Astrocyte of the spinal cord (primary cell): ENCODE data around the gene TACR2.

Experiments
- DNase-seq: peaks from one replicate; pipeline ENCODE4 v3.0.0; 2011; ENCODE audit warnings: low read depth, low spot score
- H3K4me3 ChIP-seq: 2 replicates; pipeline ENCODE4 v1.5.1; 2011; ENCODE audit warnings: low read depth, mild to moderate bottlenecking, low read length, moderate library complexity
- in situ Hi-C: cut with HindIII; loops from 2 replicates; pipeline ENCODE4 v1.10.0; 2017; ENCODE audit warnings: low sequenced_read_pairs
- TF ChIP-seq, protein P1 (sequence below): IDR thresholded peaks from 2 replicates; pipeline ENCODE4 v1.5.1; 2012; ENCODE audit warnings: low read depth, mild to moderate bottlenecking, low read length, inconsistent platforms

TACR2 gene

DNA sequence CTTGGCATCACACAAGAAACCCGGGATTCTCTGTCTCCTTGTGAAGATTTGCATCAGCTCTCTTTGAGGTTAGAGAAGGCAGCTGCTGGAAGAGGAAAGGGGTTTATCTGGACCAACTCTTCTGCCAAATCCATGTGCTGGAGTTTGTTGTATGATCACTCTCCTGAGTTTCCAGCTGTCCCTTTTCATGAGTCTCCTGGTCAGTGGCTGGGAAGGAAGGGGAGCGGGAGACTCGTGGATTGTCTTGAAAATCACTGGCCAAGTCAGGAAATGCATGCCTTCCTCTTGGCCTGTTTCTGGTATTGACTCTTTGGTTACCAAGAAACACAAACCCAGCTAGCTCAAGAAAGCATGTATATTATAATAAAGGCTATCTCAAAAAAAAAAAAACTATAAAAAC, 38.8 kb downstream of the TACR2 start:
- in situ Hi-C loops, result no loop called here
- TF ChIP-seq, protein P1, sequence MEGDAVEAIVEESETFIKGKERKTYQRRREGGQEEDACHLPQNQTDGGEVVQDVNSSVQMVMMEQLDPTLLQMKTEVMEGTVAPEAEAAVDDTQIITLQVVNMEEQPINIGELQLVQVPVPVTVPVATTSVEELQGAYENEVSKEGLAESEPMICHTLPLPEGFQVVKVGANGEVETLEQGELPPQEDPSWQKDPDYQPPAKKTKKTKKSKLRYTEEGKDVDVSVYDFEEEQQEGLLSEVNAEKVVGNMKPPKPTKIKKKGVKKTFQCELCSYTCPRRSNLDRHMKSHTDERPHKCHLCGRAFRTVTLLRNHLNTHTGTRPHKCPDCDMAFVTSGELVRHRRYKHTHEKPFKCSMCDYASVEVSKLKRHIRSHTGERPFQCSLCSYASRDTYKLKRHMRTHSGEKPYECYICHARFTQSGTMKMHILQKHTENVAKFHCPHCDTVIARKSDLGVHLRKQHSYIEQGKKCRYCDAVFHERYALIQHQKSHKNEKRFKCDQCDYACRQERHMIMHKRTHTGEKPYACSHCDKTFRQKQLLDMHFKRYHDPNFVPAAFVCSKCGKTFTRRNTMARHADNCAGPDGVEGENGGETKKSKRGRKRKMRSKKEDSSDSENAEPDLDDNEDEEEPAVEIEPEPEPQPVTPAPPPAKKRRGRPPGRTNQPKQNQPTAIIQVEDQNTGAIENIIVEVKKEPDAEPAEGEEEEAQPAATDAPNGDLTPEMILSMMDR, result no peak
- no peak for DNase-seq
- no peak overlapping the region for H3K4me3 ChIP-seq

- in situ Hi-C loops, result no loop called here
- TF ChIP-seq, protein P1, result no peak
- no peak for DNase-seq
These were observed 39.5 kb downstream of the TACR2 start for GRCh38 chr10:69377191-69377590.

DNA sequence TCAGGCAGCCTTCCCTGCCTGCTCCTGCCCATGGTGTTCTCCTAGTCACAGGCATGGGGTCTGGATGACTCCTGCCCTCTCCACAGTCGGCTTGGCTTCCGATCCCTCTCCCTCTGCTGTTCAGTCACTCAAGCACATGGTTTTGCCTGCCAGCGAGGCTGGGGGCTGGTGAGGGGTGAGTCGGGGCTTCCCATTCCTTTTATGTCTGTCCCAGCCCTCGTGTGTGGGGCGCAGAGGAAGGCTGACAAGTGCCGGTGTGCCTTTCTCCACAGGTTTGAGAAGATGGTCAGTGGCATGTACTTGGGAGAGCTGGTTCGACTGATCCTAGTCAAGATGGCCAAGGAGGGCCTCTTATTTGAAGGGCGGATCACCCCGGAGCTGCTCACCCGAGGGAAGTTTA, 40.1 kb downstream of the TACR2 start:
- no peak for DNase-seq
- TF ChIP-seq, protein P1, result no peak
- in situ Hi-C loops, result no loop called here
- no peak overlapping the region for H3K4me3 ChIP-seq

More at GRCh38 chr10:69377191-69377590, 39.5 kb downstream of the TACR2 start:
- H3K4me3 ChIP-seq, result no peak overlapping the region

DNA sequence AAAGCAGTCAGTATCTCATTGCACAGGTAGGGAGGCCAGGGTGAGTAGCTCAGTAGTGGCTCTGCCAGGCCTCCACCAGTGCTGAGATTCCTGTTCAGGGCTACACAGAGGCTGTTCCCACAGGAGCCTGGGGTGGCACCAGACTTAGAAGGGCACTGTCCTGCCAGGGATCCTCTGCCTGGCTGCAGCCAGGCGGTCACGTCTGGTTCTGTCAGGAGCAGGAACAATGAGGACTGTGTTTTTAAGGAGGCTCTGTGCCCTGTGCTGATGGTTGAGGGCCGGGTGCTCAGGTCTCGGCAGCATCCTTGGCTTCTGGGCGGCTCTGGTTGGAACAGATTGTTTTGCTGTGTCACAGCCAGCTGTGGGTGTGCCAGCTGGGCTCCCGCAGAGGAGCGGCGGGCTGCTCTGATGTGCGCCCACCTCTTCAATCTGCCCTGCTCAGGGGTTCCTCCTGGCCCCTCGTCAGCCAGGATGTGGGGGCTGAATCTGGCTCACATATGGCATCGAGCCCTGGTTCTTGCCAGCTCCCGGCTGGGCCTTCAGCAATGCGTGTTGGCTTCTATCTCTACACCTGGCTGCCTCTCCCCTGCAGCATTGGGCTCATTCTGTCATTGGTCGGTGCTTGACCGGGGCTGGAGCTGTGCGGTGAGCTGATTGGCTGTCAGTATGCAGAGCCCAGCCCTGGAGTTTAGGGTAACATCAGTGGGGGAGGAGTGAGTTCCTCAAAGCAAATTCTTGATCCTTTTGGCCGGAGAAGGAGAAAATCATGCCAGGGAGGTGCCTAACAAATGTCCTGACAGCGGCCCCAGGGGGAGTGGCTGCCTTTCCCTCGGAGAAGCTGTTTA, 41.2 kb downstream of the TACR2 start:
- no peak for DNase-seq
- TF ChIP-seq, protein P1, result no peak
- H3K4me3 ChIP-seq, result no peak overlapping the region
- in situ Hi-C loops, result no loop called here

DNA sequence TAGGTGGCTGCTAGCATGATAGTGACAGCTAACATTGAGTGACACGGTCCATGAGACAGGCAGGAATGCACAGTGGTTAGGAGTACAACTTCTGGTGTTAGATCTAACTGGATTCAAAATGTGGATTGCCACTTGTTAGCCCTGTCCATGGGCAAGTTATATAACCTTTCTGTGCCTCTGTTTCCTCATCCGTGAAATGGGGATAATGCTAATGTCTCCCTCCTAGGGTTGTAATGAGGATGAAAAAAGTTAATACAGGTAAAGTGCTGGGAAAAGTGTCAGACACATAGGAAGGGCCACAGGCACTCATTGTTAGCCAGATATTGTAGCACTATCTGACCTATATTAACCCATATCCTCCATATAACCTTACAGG, 41.8 kb downstream of the TACR2 start:
- no peak overlapping the region for H3K4me3 ChIP-seq
- TF ChIP-seq, protein P1, result no peak
- no peak for DNase-seq
- in situ Hi-C loops, result no loop called here

DNA sequence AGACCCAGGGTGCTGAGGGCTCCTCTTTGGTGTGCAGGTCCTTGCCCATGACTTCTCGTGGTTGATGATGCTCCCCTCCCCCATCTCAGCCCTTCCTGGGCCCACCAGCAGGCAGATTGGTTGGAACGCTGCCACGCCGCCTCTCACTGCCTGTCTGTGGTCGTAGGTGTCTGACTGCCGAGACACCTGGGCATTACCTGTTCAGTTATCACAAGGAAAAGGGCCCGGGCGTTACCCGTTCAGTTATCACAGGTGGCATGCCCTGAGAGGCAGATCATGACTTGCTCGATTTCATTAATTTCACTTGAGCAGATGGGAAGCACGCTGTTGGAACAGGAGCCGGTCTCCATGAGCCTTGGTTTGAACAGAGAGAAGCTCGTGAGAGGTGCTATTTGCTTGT, 42.5 kb downstream of the TACR2 start:
- no peak for DNase-seq
- TF ChIP-seq, protein P1, result no peak
- in situ Hi-C loops, result no loop called here
- H3K4me3 ChIP-seq, result no peak overlapping the region
